Left forelimb (tissue), 1 donor: ENCODE measurements around the gene USP40.

Experiments used
- DNase-seq: peaks from one replicate; pipeline ENCODE4 v3.0.0-alpha.2; 2018; ENCODE audit warnings: low spot score

Gene USP40

DNA sequence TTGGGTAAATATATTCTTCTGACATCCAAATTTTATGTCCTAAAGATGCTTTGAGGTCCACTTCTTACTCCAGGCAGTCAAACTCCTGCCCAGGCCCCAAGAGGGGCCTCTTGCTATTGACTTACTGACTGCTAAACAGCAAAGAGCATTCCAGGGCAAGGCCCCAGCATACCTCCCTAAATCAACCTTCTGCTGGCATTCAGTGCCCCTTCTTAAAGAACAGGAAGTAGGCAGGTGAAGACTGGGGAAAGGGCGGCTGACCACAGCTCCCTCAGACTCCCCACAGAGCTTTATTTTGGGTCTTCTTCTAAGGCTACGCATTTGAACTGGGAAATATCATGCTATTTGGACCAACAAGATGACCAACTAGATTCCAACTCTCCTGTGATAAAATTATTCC is 68.9 kb downstream of the USP40 start:
- DNase-seq, result no peak

DNA sequence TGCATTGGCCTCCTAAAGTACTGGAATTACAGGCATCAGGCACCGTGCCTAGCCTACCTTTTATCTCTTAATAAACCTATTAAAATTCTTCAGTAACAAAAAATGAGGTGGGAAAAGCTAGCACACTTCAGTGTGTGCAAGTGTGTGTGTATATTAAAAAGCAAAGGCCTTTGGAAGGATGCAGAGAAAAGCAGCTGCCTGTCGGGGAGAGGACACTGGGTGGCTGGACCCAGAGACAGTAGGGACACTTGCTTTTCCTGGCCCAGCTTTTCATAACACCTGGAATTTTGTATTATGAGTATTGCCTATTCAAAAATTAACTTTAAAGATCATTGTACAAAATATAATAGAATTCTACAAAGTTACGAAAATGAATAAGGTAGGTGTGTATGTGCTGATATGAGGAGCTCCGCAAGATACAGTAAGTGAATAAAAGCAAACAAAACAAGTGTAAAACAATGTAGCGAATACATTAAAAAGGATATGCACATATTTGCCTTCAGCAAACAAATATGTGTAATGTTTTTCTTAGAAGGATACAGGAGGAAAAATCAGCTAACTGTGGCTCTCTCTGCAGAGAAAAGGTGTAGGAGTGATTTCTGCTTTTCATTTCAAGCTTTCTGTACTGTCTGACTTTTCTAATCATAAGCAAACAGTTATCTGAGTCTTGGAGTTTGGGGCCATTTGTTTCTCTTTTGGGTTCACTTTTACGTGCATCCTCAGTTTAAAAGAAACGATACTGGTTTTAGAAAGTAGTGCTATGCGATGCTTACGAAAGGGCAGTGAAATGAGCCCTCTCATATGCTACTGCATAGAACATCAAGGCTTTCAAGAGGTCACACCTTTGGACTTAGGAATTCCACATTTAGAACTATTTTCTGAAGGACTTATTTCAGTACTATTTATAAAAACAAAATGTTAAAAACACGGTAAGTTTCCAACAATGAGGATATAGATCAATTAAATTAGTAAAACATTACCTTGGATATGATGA is 70.8 kb downstream of the USP40 start:
- no peak for DNase-seq

DNA sequence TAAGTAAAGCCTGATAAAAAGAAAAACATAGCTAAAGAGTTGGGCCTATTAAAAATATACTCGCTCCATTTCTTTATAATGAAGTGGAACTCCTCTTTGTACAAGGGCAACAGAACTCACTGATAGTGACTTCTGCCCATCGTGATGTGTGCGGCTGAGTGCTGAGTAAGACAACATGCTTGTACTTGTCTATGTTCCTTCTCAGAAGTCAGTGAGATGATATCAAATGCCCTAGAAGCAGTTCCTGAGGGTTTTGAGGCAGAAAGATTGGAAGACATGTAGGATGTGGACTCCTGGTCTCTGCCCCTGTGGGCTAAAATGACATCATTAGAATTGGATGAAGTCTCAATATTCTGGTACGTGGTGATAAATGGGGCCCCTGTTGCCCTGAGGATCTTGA is 73.8 kb downstream of the USP40 start:
- DNase-seq, result no peak

DNA sequence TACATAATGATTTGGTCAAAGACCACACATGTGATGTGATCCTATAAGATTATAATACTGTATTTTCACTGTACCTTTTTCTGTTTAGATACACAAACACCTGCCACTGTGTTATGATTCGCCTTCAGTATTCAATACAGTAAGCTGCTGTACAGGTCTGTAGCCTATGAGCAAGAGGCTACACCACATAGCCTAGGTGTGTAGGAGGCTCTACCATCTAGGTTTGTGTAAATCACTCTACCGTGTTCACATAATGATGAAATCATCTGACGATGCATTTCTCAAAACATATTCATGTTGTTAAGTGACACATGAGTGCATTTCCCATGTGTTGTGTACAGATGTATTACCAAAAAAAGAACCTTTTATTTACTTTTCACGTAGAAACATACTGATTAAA is 74.5 kb downstream of the USP40 start:
- DNase-seq, result no peak

DNA sequence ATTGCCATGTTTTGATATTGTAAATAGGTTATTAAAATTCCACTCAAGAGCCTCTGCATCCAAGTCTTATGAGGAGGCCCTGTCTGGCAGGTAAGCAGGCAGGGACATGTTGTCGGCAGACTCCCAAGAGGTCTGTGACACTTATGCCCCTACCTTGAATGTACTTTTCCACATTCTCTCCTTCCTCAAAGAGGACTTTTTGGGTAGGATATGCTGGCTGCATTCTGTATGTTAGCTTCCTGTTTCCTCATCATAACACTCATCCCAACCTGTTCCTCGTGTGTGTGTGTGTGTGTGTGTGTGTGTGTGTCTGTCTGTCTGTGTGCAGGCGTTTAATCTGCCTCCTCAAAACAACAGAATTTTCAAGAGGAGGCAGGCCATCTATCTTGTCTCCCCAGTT is 75.3 kb downstream of the USP40 start:
- no peak for DNase-seq

DNA sequence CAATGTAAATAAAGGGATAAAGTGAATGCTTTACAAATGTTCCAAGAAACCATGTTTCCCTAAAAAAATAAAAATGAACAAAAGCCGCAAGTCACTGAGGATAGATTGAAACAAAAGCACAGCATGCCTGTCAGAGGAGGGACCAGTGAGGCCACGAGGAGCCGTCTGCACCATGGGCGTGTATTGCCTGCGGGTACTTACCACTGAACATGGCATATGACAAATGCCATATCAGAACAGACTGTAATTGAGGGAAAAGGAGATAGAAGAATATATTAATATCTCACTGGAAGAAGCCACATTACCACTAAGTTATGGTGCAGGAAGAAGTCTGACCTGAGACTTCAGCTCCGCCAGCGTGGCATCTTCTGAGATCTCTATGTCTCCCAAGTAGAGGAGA is 75.8 kb downstream of the USP40 start:
- no peak for DNase-seq

DNA sequence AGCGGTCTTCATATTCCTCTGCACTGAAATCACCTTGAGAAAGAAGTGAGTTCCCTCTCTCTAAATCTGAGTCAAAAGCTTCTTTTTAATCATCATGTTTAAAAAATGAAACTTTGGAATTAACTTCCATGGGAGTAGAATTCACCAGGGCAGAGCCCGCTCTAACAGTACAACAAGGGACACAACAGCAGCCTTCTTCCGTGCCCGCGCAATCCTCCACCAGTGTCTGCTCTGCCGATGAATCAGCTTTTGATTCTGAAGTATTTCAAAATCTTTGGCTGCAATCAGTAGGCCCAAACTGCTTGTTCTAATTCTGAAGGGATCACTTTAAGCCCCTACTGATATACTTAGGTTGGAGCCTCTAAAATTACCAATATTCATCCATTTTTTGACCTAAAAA is 76.9 kb downstream of the USP40 start:
- DNase-seq, result no peak

DNA sequence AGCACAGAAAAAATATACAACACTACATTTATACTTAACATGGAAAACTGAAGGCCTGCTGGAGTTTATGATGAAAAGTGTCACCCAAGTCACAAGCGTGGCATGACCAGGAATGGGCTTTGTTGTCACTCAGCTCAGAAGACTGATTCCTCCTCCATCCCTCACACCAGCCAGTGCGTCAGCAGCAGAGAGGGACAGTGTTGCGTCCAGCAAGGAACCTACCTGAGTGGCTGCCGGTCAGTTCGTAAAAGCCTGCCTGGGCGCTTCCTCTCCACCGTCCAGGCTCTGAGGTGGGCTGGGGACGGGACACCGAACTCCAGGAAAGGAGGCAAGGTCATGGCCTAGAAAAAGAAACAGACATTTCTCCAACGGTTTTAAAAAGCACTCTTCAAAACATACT is 77.4 kb downstream of the USP40 start:
- no peak for DNase-seq

DNA sequence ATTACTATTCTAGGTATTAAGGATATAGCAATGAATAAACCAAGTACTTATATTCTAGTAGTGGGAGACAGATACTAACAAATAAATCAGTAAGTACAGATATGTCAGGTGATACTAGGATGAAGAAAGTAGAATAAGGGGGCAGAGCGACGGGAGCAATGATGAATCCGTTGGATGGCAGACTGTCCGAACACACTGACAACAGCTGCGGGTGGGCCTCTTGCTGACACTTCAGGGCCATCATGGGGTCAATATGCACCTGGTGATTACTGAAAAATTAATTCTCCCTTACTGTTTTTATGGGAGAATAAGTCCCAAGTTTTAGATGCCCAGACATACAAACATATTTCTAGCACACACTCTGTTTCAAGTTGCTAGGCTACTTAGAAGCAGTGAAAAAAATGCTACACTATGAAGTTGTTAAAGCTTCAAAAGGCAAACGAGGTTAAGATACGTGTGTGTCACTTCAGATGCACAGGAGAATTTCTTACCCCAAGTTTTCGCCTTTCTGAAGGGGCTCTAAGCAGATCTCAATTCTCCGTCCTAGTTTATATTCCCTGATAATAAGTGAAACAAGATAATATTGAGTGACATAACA is 78.7 kb downstream of the USP40 start:
- DNase-seq, result no peak

DNA sequence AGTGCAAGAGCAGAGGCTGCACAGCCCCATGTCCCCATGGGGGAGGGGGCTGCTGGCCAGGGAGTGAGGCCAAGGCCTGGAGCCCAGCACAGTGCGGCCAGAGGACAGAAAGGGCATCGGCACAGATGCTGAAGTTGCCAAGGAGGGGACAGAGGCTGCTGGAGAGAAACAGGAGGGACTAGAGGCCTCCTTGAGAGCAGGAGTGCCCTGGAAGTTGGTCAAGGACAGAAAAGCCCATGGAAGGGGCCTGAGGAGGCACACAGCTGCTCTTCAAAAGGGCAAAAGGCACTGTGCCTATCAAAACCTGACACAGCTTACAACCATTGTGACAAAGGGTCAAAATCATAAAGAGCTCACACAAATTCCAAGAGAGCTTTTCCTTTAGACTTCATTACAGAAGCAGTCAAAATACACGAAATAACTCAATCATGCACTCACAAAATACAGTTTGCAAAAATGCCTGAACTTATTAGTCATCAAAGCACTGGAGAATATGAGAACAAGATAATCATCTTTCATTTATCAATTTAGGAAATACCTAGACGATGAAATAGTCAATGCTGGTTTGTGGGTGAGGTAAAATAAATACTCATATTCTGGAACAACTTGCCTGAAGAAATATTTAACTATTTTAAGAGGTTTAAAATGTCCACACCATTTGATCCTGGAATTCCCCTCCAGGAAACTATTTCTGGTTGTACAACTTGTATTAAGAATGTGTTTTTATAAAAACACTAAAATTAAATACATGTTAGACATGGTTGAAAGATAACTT is 79.6 kb downstream of the USP40 start:
- no peak for DNase-seq

DNA sequence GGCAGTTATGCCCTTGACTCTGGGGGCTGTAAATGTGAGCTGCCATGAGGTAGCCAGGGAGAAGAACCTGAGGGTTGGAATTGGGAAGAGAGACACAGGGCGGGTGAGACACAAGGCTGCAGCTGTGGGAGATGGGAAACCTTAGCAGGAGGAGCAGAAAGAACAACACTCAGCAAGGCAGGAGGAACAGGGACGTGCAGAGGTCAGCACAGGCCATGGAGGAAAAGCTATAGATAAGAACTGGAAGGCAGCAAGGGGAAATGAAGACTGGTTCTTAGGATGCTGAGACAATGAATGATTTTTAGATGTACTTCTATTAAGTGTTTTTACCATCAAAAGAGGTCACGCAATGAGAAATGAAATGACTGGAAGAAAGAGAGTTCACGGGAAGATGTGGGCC is 80.2 kb downstream of the USP40 start:
- DNase-seq, result no peak

DNA sequence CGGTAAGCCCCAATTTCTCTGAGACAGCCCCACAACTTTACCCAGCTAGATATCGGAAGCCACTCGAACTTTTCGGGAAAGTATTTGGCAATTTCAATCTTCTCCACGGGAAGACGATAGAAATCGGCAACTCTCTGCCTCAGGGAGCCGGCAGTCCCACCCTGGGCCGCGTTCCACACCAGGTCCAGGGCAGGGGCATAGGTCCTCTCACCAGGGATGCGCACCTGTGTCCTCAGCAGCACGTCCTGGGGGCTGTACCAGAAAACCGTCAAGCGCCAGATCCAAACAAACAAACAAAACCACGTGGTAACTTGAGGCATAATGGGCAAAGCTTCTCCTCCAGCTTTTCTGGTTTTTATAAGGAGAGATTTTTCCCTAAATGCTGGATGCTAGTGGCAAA is 80.9 kb downstream of the USP40 start:
- DNase-seq, result no peak

DNA sequence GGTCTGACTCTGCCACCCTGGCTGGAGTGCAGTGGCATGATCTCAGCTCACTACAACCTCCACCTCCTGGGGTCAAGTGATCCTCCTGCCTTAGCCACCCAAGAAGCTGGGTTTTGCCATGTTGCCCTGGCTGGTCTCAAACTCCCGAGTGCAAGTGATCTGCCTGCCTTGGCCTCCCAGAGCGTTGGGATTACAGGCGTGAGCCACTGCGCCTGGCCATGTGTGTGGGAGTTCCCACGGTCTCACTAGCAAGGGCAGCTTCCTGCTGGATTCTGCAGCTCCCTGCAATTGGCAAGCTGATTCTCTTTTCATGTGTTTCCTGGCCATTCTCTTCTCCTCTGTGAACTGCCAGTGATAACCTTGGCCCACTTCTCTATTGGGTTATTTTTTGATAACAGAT is 84.0 kb downstream of the USP40 start:
- DNase-seq, result no peak

DNA sequence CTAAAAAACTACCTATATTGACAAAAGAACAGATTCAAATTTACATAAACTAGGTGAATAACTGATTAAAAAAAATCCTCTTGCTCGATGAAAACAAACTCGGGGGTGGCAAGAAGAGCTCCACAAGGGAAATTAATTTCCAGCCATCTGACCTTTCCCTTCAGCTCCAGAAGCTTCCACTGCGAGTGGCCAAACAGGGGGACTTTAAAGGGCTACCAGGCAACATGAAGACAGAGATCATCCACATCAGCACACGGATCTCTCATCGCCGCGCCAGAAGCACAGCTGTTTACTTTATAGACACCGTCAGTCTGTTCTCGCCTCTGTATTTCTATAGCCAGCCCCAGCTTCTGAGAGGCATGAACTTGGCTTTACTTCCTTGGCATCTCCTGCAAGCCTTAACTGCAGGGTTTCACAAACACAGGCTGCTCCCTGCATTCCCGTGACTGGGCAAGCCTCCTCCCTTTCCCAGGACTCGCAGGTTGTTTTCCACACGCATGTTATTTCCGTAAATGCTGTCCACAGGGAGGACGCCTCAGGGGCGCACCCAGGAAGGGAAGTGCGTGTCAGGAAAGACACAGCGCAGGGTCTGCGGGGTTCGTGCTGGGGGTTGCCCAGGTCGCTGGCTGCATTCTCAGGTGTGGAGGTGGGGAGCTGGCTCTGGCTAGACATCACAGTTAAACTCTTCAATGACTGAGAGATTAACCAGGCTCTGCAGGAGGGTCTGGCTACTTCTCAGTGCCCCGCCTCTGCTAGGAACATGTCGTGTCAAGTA is 85.0 kb downstream of the USP40 start:
- DNase-seq, result no peak

DNA sequence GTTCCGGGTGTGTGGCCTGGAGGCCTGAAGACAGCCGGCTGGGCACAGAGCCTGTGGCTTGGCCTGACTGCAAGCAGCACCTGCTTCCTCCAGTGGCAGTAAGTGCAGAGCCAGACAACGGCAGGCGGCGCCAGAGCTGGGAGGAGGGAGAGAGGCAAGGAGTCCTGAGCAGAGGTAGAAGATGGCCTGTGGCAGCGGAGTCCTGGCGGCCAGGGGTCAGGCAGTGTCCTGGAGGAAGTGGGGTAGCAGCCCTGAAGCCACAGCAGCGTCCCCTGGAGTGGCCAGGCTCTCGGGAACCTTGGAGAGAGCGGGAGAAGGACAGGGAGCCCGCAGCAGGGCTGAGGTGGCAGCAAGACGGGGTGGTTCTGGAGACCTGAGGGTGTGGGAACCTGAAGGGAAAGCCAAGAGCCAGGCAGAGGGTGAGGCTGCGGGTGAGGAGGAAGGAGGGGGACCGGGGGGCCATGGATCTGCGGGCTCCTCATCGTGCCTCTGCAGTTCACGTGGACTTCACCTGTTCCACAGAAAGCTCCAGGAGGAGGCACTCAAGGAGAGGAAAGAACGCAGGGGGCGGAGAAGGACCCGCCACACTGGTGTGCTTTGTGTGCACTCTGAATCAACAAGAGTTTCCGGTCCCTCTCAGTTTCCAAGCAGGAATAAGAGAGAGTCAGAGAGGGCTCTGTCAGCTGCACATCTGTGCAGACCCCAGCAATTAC is 85.9 kb downstream of the USP40 start:
- no peak for DNase-seq

DNA sequence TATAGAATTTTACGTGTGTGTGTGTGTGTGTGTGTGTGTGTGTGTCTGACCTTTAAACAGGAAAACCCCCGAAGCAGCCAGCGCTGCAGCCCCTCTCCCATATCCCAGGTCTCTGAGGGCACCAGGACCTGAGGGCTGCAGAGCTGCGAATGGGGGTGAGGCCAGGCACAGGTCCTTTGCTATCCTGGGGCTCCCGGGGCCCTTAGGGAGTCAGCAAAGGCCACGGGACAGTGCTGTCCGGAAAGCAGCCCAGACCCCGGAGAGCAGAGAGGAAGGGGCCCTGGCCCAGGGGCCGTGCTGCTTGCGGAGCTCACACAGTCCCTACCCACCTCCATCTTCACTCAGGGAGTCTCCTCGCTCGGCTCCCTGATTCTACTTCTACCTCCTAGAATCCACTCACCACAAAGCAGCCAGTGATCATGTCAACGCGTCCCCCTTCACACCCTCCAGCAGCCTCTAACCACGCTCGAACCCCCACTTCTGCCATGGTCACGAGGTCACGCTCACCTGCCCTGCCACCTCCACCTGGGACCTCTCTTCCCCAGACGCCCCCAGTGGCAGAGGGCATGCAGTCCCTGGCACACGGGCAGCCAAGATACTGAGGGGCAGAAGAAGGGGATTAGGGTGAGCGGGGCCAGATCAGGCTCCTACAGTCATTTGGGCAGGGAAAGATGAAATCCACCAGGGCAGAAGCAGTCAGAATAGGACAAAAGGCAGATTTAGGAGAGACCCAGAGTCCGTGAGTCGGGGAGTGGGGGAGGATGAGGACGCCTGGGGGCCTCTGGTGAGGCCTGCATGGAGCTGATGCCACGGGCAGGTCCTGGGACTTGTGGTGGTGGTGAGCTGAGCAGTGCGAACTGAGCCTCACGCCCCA is 86.7 kb downstream of the USP40 start:
- DNase-seq, result no peak

DNA sequence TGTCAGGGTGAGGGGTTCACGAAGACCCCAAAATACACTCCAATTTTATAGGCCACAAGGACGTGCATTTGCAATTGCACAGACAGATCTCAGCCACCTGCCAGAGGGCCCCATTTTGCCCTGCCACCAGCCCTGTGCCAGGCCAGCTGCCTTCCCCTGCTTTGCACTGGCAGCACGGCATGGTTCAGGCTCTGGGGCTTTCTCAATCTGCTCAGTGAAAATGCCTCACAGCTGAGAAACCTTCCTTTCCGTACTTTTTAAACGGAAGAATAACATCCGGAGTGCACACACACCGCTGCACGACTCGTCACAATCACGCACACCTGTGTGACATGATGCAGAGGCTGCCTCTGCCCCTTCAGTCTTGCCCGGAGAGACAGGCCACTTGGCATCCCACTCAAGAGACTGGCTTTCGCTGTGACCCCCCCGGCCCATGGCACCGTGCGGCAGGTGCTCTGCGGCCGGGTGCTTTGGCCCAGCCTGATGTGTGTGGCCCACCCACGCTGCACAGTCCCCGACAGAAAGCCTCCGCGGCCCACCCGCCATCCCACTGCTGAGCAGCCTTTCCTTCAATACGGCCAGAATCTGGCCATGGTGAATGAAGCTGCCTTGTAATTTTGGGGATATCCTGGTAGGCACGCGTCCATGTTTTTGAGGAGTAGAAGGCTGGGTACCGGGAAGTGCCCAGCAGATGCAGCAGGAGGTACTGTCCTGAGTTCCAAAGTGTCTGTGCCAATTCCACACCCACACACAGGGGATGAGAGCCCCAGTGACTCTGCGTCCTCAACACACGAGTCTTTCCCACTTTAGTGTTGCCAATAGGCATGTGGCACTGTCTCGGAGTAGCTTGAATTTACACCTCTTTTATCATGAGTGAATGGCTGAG is 88.8 kb downstream of the USP40 start:
- no peak for DNase-seq

DNA sequence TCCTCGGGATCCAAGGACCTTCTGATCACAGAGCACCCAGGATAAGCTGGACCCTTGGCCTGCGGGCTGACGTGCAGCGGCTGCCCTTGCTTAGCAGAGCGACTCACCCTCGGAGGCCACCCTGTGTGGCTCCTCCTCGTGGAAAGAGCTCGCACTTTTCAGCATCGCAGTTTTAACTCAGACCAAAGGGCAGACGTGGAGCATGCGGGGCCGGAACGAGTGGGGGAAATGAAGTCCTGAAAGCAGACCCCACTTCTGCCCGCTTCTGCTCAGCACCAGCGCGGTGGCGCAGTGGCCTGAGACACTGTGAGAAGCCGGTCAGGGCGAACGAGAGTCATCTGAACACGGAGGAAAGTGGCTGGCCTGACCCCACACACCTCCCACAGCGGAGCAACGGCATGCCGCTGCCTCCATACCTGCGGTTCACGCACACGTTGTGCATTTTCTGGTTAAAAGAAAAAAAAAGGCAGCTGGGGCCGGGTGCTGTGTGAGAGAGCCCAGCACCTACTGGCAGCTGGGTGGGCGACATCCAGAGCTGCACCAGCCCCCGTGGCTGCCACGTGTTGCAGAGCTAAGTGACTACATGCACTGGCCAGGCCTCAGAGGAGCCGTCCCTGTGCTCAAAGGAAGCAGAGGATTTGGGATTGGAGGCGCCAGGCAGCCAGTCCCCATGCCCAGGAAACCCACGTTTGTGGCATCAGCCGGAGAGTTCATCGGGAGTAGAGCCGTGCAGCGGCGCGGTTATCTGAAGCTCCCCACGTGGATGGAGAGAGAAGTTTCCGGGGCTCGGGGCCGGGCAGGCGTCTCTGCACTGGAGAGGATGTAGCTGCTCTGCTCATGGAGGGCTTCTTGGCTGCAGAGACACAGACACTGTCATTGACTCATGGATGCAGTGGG is 89.7 kb downstream of the USP40 start:
- no peak for DNase-seq
